T-cell (primary cell): ENCODE measurements around the gene PZP. TPM values are rescaled to one million over a fixed set of nuclear protein-coding genes. Genes with fewer than 3 reads are reported as not detected.
"Not testable (repeated sequence)": the region's sequence is repeated elsewhere in the genome, so short reads cannot be mapped to it uniquely, and the experiment has no call there.

Experiments used
- ATAC-seq, 4 experiments: fragments of 200-7000 bp in 3 of 4; fragments of 150-1000 bp in 1 of 4; cut with Tn5 transposase; replicated peaks in 1 of 4; 1 replicate in 3 of 4; 2 replicates in 1 of 4; pipeline ENCODE4 v1.10.0; 2021; ENCODE audit warnings: moderate library complexity in 3 of 4, mild to moderate bottlenecking in 2 of 4, moderate number of reproducible peaks in 1 of 4
- CTCF ChIA-PET, 2 donors: fragments of 300-600 bp; sonication (Branson Sonifier 250); formaldehyde crosslinking; loops; one replicate each; lab custom pipeline; 2022; ENCODE audit warnings: antibody characterized with exemption in 2 of 2; lab: Charles Lee
- POLR2A ChIA-PET, 2 donors: fragments of 300-600 bp; sonication (Branson Sonifier 250); formaldehyde crosslinking; loops; one replicate each; lab custom pipeline; 2022; ENCODE audit warnings: antibody characterized with exemption in 2 of 2; lab: Charles Lee
- DNase-seq, 35 experiments: peaks; one replicate each; pipeline versions ENCODE4 v3.0.0 to v3.0.0-alpha.2; 2013 to 2023
- H3K27ac ChIP-seq: one replicate; pipeline ENCODE4 v1.5.1; 2013; ENCODE audit warnings: low read length
- H3K27me3 ChIP-seq, 2 experiments: replicated peaks in 1 of 2; 1 replicate in 1 of 2; 2 replicates in 1 of 2; pipeline versions ENCODE4 v1.6.1 to v1.7.0; 2013; ENCODE audit warnings: low read length in 1 of 2, mixed read lengths in 1 of 2; ENCODE audit not compliant: control insufficient read depth in 2 of 2, insufficient read depth in 2 of 2; ENCODE audit errors: extremely low read depth in 1 of 2
- H3K36me3 ChIP-seq, 2 donors: 1 replicate in 1 of 2; 2 replicates in 1 of 2; pipeline versions ENCODE4 v1.6.1 to v1.7.0; 2013; ENCODE audit warnings: low read length in 1 of 2; ENCODE audit not compliant: control insufficient read depth in 2 of 2, insufficient read depth in 1 of 2; ENCODE audit errors: extremely low read depth in 1 of 2
- H3K4me1 ChIP-seq, 2 experiments: 1 replicate in 1 of 2; 2 replicates in 1 of 2; pipeline versions ENCODE4 v1.6.1 to v1.7.0; 2013; ENCODE audit warnings: low read length in 2 of 2, mixed read lengths in 1 of 2; ENCODE audit not compliant: insufficient read depth in 2 of 2, control insufficient read depth in 1 of 2; ENCODE audit errors: extremely low read depth in 1 of 2
- H3K4me3 ChIP-seq, 2 donors: 1 replicate in 1 of 2; 2 replicates in 1 of 2; pipeline versions ENCODE4 v1.5.1 to v1.7.0; 2013; ENCODE audit warnings: mild to moderate bottlenecking in 2 of 2, low read length in 1 of 2, moderate library complexity in 1 of 2; ENCODE audit not compliant: control insufficient read depth in 1 of 2; ENCODE audit errors: extremely low read depth in 1 of 2
- H3K9me3 ChIP-seq: 2 replicates; pipeline ENCODE4 v1.7.0; 2013
- H3K27ac Mint-ChIP-seq, 2 donors: one replicate each; pipeline ENCODE4 v1.8.0; 2020 to 2021; ENCODE audit warnings: mild to moderate bottlenecking in 2 of 2, mixed read lengths in 2 of 2
- H3K27me3 Mint-ChIP-seq, 2 donors: one replicate each; pipeline ENCODE4 v1.8.0; 2021 to 2022; ENCODE audit warnings: mixed read lengths in 2 of 2
- H3K36me3 Mint-ChIP-seq: one replicate; pipeline ENCODE4 v1.8.0; 2021; ENCODE audit warnings: mixed read lengths
- H3K4me1 Mint-ChIP-seq, 3 donors: one replicate each; pipeline ENCODE4 v1.8.0; 2020 to 2022; ENCODE audit warnings: mixed read lengths in 3 of 3, mild to moderate bottlenecking in 1 of 3
- H3K4me3 Mint-ChIP-seq, 3 donors: one replicate each; pipeline ENCODE4 v1.8.0; 2020 to 2022; ENCODE audit warnings: mild to moderate bottlenecking in 3 of 3, mixed read lengths in 3 of 3, moderate library complexity in 3 of 3
- H3K9me3 Mint-ChIP-seq, 3 donors: one replicate each; pipeline ENCODE4 v1.8.0; 2020 to 2022; ENCODE audit warnings: mixed read lengths in 3 of 3
- WGBS: methylation state at CpG from one replicate; pipeline ENCODE4 v1.1.5; 2013; ENCODE audit warnings: missing lambda C conversion rate; ENCODE audit not compliant: insufficient coverage; 5-methylcytosine and 5-hydroxymethylcytosine counted together
- total RNA-seq, 35 experiments: library from RNA in 6 of 35; stranded (reverse) in 6 of 35; fragments of 120-200 nt in 1 of 35; gene quantifications; one replicate each; pipeline versions ENCODE4 v1.2.1 to v1.2.4 and lab custom pipeline; 2013 to 2026

PZP gene
- total RNA-seq, 5 donors from 2014 or later (not counting 1 experiment from before 2014, with no cell fraction given): not detected

DNA sequence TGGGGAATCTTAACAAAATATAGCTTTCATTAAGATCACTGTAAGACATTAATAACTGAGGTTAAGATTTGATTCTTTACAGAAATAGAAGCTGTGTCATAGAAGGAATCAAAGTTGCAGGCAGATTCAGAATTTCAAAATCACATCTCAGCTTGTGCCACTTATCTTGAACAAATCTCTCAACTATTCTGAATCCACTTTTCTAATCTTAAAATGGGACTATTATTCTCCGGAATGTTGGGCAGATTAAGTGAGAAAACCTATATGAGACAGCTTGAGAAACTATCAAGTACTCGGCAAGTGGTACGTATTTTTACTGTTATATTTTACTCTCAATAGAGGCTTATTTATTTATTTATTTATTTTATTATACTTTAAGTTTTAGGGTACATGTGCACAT lies 28.4 kb downstream of the PZP start:
- Histone ChIP-seq H3K36me3 (no peaks in the 10 kb centered on the region), H3K9me3 (no peaks in the 10 kb centered on the region), H3K4me1 (no peaks in the 10 kb centered on the region), H3K4me3 (no peak overlapping the region), H3K27me3 (no peaks in the 10 kb centered on the region), H3K27ac (no peak overlapping the region)
- no peak overlapping the region for H3K4me3 Mint-ChIP-seq
- no peaks in the 10 kb centered on the region for H3K4me1 Mint-ChIP-seq
- POLR2A ChIA-PET: no interaction called here
- H3K9me3 Mint-ChIP-seq: peaks cover 6 to 12% (median 11%) of the 10 kb centered on the region in 3 donors
- no CpG with 5 or more reads among the region's 3 CpGs for WGBS
- DNase-seq (no peak), ATAC-seq (no peak)
- H3K27me3 Mint-ChIP-seq: no peaks in the 10 kb centered on the region
- CTCF ChIA-PET: no interaction called here
- peaks cover 55% of the 10 kb centered on the region for H3K36me3 Mint-ChIP-seq
- no peak overlapping the region for H3K27ac Mint-ChIP-seq

DNA sequence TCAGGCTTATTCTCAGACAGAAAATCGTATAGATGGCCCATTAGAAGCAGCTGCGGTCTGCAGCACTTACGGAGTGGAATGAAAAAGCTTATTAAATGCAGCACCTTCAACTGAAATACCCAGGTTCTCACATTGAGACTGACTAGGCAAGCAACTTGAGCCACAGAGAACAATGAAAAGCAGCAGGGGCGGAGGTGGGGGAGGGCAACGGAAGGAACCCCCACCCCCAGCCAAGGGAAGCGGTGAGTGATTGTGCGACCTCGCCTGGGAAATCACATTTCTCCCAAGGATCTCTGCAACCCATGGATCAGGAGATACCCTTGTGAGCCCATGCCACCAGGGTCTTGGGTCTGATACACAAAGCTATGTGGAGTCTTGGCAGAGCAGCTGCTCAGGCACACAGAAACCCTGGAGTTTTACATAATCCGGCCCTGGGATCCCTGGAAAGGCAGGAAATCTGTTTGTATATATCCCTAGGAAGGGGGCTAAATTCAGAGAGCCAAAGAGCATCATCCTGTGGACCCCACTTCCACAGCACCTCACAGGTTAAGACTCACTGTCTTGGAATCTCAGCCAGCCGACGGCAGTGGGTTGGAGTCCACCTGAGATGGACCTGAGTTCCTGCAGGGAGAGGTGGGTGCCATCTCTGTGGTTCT lies 38.1 kb downstream of the PZP start:
- Histone ChIP-seq H3K4me1 (no peaks in the 10 kb centered on the region), H3K4me3 (no peak overlapping the region), H3K27ac (no peak overlapping the region), H3K36me3 (peaks cover 0 to 9% of the 10 kb centered on the region in 2 donors), H3K9me3 (no peaks in the 10 kb centered on the region), H3K27me3 (no peaks in the 10 kb centered on the region)
- Mint-ChIP-seq H3K36me3 (peaks cover 54% of the 10 kb centered on the region), H3K27me3 (no peaks in the 10 kb centered on the region), H3K4me3 (no peak overlapping the region), H3K4me1 (no peaks in the 10 kb centered on the region), H3K27ac (no peak overlapping the region), H3K9me3 (peaks cover 5 to 20% (median 8%) of the 10 kb centered on the region in 3 donors)
- ChIA-PET CTCF (interaction anchor here in 1 of 2 donors (0.6 to 1.1 kb wide), 2 partner anchors 11 to 12 kb away, joined by 3 to 6 read pairs; no protein-coding TSS in a partner anchor), POLR2A (no interaction called here)
- WGBS: 89% methylated on average over 3 of the region's 11 CpGs
- ATAC-seq (no peak), DNase-seq (no peak)

DNA sequence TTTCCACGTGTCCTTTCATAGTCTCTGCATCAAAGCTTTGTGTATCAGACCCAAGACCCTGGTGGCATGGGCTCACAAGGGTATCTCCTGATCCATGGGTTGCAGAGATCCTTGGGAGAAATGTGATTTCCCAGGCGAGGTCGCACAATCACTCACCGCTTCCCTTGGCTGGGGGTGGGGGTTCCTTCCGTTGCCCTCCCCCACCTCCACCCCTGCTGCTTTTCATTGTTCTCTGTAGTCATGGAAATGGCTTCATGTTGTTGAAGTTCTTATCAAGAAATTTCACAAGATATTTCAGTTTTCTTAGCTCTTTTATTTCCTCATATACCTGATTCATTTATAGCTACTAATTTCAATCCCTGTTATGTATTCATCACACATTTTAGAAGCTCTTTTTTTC lies 40.9 kb downstream of the PZP start:
- H3K27ac Mint-ChIP-seq, H3K4me3 Mint-ChIP-seq, H3K4me1 ChIP-seq, H3K9me3 ChIP-seq, ATAC-seq, CTCF ChIA-PET, H3K4me1 Mint-ChIP-seq, H3K27me3 Mint-ChIP-seq, H3K9me3 Mint-ChIP-seq, DNase-seq, H3K4me3 ChIP-seq, H3K27ac ChIP-seq, H3K27me3 ChIP-seq: not testable (repeated sequence)
- peaks cover 0 to 14% of the 10 kb centered on the region in 2 donors for H3K36me3 ChIP-seq
- H3K36me3 Mint-ChIP-seq: peaks cover 65% of the 10 kb centered on the region
- WGBS: no CpG with 5 or more reads among the region's 5 CpGs
- POLR2A ChIA-PET: interaction anchor here in 1 of 2 donors (0.6 kb wide), 1 partner anchor 9 kb away, joined by 6 read pairs; no protein-coding TSS in a partner anchor

DNA sequence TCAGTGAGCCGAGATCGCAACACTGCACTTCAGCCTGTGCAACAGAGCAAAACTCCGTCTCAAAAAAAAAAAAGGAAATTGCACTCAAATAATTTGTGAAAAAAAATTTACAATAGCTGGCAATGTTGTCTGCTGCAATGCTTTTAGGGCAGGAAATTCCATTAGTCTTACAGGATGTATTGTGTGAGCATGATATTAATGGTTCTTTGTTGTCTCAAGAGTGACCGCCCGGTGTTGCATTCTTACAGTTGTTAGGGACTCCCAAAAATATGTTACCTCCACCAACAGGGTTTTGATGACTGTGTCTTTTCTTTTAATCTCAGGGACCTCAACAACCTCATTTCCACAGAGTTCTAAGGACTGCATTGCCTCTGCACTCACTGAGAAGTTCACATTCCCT lies 44.8 kb downstream of the PZP start:
- ATAC-seq: no peak
- H3K27me3 Mint-ChIP-seq: no peaks in the 10 kb centered on the region
- H3K36me3 ChIP-seq: peaks cover 0 to 8% of the 10 kb centered on the region in 2 donors
- H3K27ac ChIP-seq: no peak overlapping the region
- H3K36me3 Mint-ChIP-seq: peaks cover 63% of the 10 kb centered on the region
- CTCF ChIA-PET: no interaction called here
- DNase-seq: no peak
- no peaks in the 10 kb centered on the region for H3K4me1 Mint-ChIP-seq
- no peak overlapping the region for H3K27ac Mint-ChIP-seq
- H3K27me3 ChIP-seq: no peaks in the 10 kb centered on the region
- no peaks in the 10 kb centered on the region for H3K4me1 ChIP-seq
- no peaks in the 10 kb centered on the region for H3K9me3 ChIP-seq
- no peak overlapping the region for H3K4me3 ChIP-seq
- no peaks in the 10 kb centered on the region for H3K9me3 Mint-ChIP-seq
- 85% methylated on average over 3 of the region's 5 CpGs for WGBS
- POLR2A ChIA-PET: no interaction called here
- no peak overlapping the region for H3K4me3 Mint-ChIP-seq

DNA sequence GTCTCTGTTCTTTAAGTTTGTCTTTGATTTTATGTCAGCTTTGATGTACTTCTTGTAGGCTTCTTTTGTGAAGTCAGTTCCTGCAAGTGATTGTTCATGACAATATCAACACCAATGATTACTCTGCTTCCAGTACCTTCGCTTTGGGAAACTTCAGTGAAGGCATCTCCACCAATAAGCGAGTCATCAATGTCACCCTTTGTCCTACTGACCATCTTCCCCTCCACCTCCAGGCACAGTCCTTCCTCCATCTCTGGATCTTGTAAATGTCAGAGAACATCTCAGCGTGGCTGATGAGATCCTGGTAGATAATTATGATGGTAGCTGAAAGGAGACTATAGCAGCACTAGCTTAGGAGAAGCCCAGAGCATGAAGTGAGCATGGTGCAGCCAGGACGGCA lies 52.1 kb downstream of the PZP start:
- Mint-ChIP-seq H3K36me3 (peaks cover 72% of the 10 kb centered on the region), H3K4me1 (peaks cover 0 to 2% (median 0%) of the 10 kb centered on the region in 3 donors), H3K27ac (no peak overlapping the region), H3K4me3 (no peak overlapping the region), H3K9me3 (no peaks in the 10 kb centered on the region), H3K27me3 (no peaks in the 10 kb centered on the region)
- CTCF ChIA-PET: no interaction called here
- DNase-seq (no peak), ATAC-seq (no peak)
- Histone ChIP-seq H3K36me3 (peaks cover 0 to 12% of the 10 kb centered on the region in 2 donors), H3K27me3 (no peaks in the 10 kb centered on the region), H3K4me1 (peaks cover 0 to 4% of the 10 kb centered on the region in 2 experiments), H3K4me3 (no peak overlapping the region), H3K9me3 (no peaks in the 10 kb centered on the region), H3K27ac (no peak overlapping the region)
- WGBS: 71% methylated on average over 1 of the region's 4 CpGs
- POLR2A ChIA-PET: no interaction called here

DNA sequence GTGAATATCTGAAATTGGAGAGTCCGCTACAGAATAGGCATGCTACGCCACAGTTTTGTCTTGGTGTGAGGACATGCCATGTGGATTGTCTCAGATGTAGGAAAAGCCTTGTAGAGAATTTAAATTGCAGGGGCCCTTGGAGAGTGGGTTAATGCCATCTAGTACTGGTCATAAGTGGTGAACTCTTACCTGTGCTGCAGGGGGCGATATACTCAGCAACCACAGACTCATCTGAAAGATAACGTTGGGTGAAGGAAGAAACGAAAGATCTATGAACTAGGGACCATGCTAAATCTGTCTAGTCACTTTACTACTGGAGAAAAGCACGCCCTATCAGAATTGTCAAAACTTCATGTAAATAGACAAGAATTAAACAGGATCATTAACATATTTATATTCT lies 58.8 kb downstream of the PZP start:
- Histone ChIP-seq H3K4me3 (no peak overlapping the region), H3K4me1 (no peaks in the 10 kb centered on the region), H3K9me3 (peaks cover 3% of the 10 kb centered on the region), H3K27me3 (no peaks in the 10 kb centered on the region), H3K27ac (no peak overlapping the region), H3K36me3 (peaks cover 0 to 3% of the 10 kb centered on the region in 2 donors)
- Mint-ChIP-seq H3K9me3 (peaks cover 13 to 22% (median 14%) of the 10 kb centered on the region in 3 donors), H3K27me3 (no peaks in the 10 kb centered on the region), H3K4me3 (no peak overlapping the region), H3K36me3 (peaks cover 69% of the 10 kb centered on the region), H3K4me1 (peaks cover 0 to 13% (median 0%) of the 10 kb centered on the region in 3 donors), H3K27ac (no peak overlapping the region)
- DNase-seq: no peak
- POLR2A ChIA-PET: no interaction called here
- ATAC-seq: no peak
- CTCF ChIA-PET: no interaction called here
- WGBS: 90% methylated on average over 2 of the region's 6 CpGs
